Muscle layer of colon (tissue), 2 donors: ENCODE results near the gene PLA2G5.

ENCODE experiments used
- H3K27ac ChIP-seq: one replicate; pipeline ENCODE4 v1.7.0; 2013; ENCODE audit warnings: low read depth, mild to moderate bottlenecking, low read length, moderate library complexity
- H3K27me3 ChIP-seq, 2 donors: one replicate each; pipeline ENCODE4 v1.7.0; 2013; ENCODE audit warnings: low read length in 2 of 2, mild to moderate bottlenecking in 2 of 2; ENCODE audit not compliant: insufficient read depth in 2 of 2, control insufficient read depth in 1 of 2
- H3K36me3 ChIP-seq: one replicate; pipeline ENCODE4 v1.7.0; 2013; ENCODE audit warnings: mild to moderate bottlenecking, low read length; ENCODE audit not compliant: insufficient read depth
- H3K4me1 ChIP-seq: one replicate; pipeline ENCODE4 v1.7.0; 2013; ENCODE audit warnings: mild to moderate bottlenecking, low read length; ENCODE audit not compliant: insufficient read depth
- H3K4me3 ChIP-seq, 2 donors: one replicate each; pipeline ENCODE4 v1.7.0; 2013; ENCODE audit warnings: low read length in 2 of 2, low read depth in 1 of 2, mild to moderate bottlenecking in 1 of 2, moderate library complexity in 1 of 2
- H3K9ac ChIP-seq: one replicate; pipeline ENCODE4 v1.7.0; 2013; ENCODE audit warnings: low read length
- H3K9me3 ChIP-seq: one replicate; pipeline ENCODE4 v1.7.0; 2013; ENCODE audit warnings: mild to moderate bottlenecking, low read length
- donor health status: abdominal sarcoma.
- donor health status: Adenocarcinoma of cecum.

PLA2G5 gene

DNA sequence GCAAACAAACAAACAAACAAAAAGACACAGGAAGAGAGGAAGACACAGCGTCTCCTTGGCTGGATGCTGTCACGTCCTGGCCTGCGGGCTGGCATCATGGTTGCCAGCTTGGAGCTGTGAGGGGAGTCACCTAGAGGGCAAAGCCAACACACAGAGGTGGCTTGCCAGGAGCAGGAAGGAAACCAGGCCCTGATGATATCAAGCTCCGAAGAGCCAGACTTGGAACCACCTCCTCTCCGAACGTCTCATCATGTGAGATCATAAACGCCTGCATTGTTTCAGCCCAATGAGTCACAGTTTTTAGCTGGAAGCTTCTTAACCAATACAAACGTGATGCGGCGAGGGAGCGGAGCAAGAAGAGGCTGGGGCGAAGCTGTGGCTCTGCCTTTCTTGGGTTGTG, 40.7 kb downstream of the PLA2G5 start:
- H3K9ac ChIP-seq: no peak overlapping the region
- H3K27ac ChIP-seq: no peak overlapping the region
- H3K4me3 ChIP-seq: no peak overlapping the region
- H3K9me3 ChIP-seq: no peaks in the 10 kb centered on the region
- no peaks in the 10 kb centered on the region for H3K27me3 ChIP-seq
- no peaks in the 10 kb centered on the region for H3K4me1 ChIP-seq
- H3K36me3 ChIP-seq: no peaks in the 10 kb centered on the region

GRCh38 chr1:20111452-20111851, 41.5 kb downstream of the PLA2G5 start:
- Histone ChIP-seq H3K9ac (no peak overlapping the region), H3K4me3 (no peak overlapping the region), H3K9me3 (no peaks in the 10 kb centered on the region), H3K27ac (no peak overlapping the region), H3K36me3 (no peaks in the 10 kb centered on the region), H3K27me3 (no peaks in the 10 kb centered on the region), H3K4me1 (no peaks in the 10 kb centered on the region)

DNA sequence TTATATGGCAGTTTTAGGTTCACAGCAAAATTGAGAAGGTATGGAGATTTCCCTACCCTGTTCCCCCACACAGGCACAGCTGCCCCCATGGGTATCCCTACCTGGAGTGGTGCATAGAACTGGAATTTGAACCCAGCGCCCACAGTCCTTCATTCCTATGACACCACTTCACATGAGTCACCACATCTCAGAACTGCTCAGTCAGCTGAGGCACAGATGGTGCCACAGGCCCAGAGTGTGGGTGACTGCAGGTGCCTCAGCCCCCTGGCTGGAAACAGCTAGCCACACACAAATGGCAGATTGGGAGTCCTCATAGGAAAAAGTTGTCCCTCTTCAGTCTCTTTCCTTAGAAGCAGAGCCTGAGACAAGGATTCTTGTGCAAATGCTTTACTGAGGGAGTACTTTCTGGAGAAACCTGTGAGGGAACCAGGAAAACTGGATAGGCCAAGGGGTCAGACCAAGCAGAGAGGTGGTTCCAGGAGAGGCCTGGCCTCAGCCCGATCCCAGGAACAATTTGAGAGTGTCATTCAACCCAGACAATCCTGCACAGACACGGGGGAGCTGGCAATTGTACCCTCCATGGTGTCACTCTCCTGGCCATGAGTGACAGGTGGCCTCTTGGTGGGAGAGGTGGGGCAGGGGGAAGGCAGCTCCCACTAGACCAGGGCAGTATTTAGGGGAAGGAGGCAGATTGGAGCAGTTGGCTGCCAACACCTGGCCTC, 42.4 kb downstream of the PLA2G5 start:
- H3K27ac ChIP-seq: no peak overlapping the region
- no peaks in the 10 kb centered on the region for H3K27me3 ChIP-seq
- no peak overlapping the region for H3K4me3 ChIP-seq
- no peaks in the 10 kb centered on the region for H3K4me1 ChIP-seq
- no peaks in the 10 kb centered on the region for H3K9me3 ChIP-seq
- H3K9ac ChIP-seq: no peak overlapping the region
- no peaks in the 10 kb centered on the region for H3K36me3 ChIP-seq

GRCh38 chr1:20114021-20114648, 44.1 kb downstream of the PLA2G5 start:
- no peaks in the 10 kb centered on the region for H3K9me3 ChIP-seq
- H3K9ac ChIP-seq: no peak overlapping the region
- no peaks in the 10 kb centered on the region for H3K4me1 ChIP-seq
- H3K4me3 ChIP-seq: no peak overlapping the region
- no peaks in the 10 kb centered on the region for H3K36me3 ChIP-seq
- H3K27me3 ChIP-seq: no peaks in the 10 kb centered on the region
- H3K27ac ChIP-seq: no peak overlapping the region

DNA sequence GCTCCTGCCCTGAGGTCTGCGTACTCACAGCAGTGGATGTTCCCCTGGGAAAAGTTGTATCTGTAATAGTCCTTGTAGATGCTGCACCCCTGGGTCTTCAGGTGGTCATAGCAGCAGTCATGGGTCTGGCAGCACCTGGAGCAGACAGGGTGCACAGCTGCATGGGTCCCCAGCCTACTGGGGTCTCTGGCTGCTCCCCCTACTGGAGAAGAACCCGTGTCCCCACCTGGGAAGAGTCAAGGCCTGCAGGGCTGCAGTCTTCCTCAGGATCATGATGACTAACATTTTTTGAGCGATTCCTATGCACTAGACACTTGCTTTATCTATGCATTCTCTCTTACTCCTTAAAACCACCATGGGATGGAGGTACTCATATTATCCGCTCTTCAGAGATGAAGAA, 45.5 kb downstream of the PLA2G5 start:
- no peaks in the 10 kb centered on the region for H3K27me3 ChIP-seq
- H3K9me3 ChIP-seq: no peaks in the 10 kb centered on the region
- H3K4me3 ChIP-seq: no peak overlapping the region
- H3K4me1 ChIP-seq: no peaks in the 10 kb centered on the region
- no peaks in the 10 kb centered on the region for H3K36me3 ChIP-seq
- no peak overlapping the region for H3K27ac ChIP-seq
- H3K9ac ChIP-seq: no peak overlapping the region

DNA sequence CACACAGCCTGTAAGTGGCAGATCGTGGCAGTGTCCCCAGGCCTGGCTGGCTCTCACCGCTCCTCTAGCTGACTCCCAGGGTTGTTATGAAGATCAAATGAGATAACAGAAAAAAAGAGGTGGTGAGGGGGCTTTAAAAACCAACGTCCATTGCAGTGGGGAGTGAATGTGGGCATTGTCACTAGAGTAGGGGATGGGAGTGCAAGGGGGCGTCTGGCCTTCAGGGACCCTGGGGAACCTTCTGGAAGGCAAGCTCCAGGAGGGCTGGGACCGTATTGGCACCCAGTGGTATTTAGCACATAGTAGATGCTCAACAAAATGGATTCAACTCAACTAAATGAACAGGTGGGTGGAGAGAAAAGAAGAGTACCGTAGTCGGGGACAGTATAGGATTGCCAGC, 45.9 kb downstream of the PLA2G5 start:
- no peak overlapping the region for H3K4me3 ChIP-seq
- H3K4me1 ChIP-seq: no peaks in the 10 kb centered on the region
- no peaks in the 10 kb centered on the region for H3K9me3 ChIP-seq
- no peak overlapping the region for H3K9ac ChIP-seq
- H3K36me3 ChIP-seq: no peaks in the 10 kb centered on the region
- H3K27me3 ChIP-seq: no peaks in the 10 kb centered on the region
- H3K27ac ChIP-seq: no peak overlapping the region

DNA sequence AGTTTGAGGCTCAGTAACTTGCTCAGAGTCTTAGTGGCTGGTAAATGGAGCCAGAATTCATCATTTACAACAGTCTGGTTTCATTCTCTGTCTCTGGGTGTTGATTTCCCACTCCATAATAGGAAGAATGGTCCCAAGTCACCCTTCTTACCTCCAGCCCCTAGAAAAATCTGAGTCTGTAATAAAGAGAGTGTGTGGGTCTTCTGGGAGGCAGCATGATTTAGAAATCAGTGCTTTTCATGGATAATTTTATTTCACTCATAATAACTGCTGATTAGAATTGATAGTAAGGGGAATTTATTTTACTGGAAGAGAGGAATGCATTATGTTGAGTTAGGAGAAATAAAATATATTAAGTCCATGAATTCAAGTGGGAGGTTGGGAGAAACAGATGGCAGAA, 47.2 kb downstream of the PLA2G5 start:
- H3K27ac ChIP-seq: no peak overlapping the region
- no peak overlapping the region for H3K4me3 ChIP-seq
- no peaks in the 10 kb centered on the region for H3K27me3 ChIP-seq
- no peak overlapping the region for H3K9ac ChIP-seq
- H3K4me1 ChIP-seq: no peaks in the 10 kb centered on the region
- no peaks in the 10 kb centered on the region for H3K9me3 ChIP-seq
- H3K36me3 ChIP-seq: no peaks in the 10 kb centered on the region

DNA sequence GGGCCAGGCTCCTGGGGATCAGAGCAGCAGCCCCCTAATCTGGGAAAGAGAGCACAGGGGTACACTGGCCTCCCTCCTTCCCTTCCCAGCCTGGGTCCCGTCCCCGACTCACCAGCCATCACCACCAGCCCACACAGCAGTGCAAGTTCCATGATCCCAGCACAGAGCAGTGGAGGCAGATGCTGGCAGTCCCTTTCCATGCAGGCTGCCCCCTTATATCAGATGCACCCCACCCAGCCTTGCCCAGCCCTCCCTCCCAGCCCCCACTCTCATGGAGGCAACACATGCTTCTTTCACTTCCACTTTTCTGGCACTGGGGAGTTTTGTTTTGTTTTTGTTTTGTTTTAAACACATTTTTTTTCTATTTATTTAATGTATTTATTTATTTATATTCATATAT, 49.4 kb downstream of the PLA2G5 start, which contains the start of gene PLA2G2D:
PLA2G2D (minus strand) TSS at position 190 of the 400 bp plus-strand sequence; CDS start at position 152, 38 bp downstream.
- H3K9me3 ChIP-seq: no peaks in the 10 kb centered on the region
- no peaks in the 10 kb centered on the region for H3K27me3 ChIP-seq
- peaks cover 7% of the 10 kb centered on the region for H3K4me1 ChIP-seq
- H3K27ac ChIP-seq: no peak within 1 kb of the TSS
- H3K9ac ChIP-seq: no peak within 1 kb of the TSS
- no peak within 1 kb of the TSS for H3K4me3 ChIP-seq
- no peaks in the 10 kb centered on the region for H3K36me3 ChIP-seq

DNA sequence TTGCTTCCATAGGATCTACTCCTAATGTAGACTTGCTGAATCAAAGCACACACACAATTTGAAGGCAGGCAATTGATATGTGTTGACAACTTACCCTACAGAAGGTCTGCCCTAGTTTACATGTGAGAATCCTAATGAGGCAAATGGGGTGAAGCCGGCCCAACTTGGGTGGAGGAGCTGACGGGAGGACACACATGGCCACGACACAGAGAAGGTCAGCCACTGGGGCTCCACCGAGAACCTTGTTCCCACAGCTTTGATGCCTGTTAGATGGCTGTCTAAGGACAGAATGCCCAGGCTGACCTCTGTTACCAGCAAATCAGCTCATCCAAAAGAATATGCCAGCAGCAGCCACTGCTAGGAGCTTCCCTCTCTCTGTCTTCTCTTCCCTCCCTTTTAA, 50.8 kb downstream of the PLA2G5 start:
- H3K4me3 ChIP-seq: no peak overlapping the region
- no peaks in the 10 kb centered on the region for H3K36me3 ChIP-seq
- H3K4me1 ChIP-seq: peaks cover 11% of the 10 kb centered on the region
- H3K9ac ChIP-seq: no peak overlapping the region
- H3K27me3 ChIP-seq: no peaks in the 10 kb centered on the region
- H3K9me3 ChIP-seq: no peaks in the 10 kb centered on the region
- no peak overlapping the region for H3K27ac ChIP-seq

GRCh38 chr1:20123722-20124455, 53.9 kb downstream of the PLA2G5 start:
- Histone ChIP-seq H3K4me1 (peaks cover 11% of the 10 kb centered on the region), H3K27ac (no peak overlapping the region), H3K9ac (no peak overlapping the region), H3K27me3 (no peaks in the 10 kb centered on the region), H3K4me3 (no peak overlapping the region), H3K9me3 (no peaks in the 10 kb centered on the region), H3K36me3 (no peaks in the 10 kb centered on the region)

- H3K4me3 ChIP-seq: no peak overlapping the region
- no peaks in the 10 kb centered on the region for H3K36me3 ChIP-seq
- H3K9ac ChIP-seq: no peak overlapping the region
- H3K4me1 ChIP-seq: peaks cover 11% of the 10 kb centered on the region
- no peaks in the 10 kb centered on the region for H3K27me3 ChIP-seq
- no peak overlapping the region for H3K27ac ChIP-seq
- no peaks in the 10 kb centered on the region for H3K9me3 ChIP-seq
Observed at GRCh38 chr1:20124456-20125057, 54.6 kb downstream of the PLA2G5 start.
